ENCODE measurements around the gene PTGER1. TPM values are rescaled to one million over a fixed set of nuclear protein-coding genes. Genes with fewer than 3 reads are reported as not detected.

The PTGER1 gene
- total and polyA plus RNA-seq, 2 of the 8 experiments (the other 6 are each of a cell fraction or from before 2014, with no cell fraction given): 0.20 to 0.41 TPM

DNA sequence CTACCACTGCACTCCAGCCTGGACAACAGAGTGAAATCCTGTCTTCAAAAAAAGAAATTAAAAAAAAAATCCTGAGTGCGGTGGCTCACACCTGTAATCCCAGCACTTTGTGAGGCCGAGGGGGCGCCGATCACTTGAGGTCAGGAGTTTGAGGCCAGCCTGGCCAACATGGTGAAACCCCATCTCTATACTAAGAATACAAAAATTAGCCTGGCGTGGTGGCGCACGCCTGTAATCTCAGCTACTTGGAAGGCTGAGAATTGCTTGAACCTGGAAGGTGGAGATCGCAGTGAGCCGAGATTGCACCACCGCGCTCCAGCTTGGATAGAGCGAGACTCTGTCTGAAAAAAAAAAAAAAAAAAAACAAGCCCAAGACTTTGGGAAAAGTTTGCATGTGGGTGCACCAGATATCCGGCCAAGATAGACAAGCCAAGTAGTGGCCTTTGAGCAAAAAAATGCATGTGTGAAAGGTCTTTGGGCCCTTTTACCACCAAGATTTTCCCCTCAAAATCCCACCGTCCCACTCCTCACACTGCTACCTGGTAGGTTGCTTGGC lies 37.3 kb upstream of the PTGER1 start:
- H3K23ac ChIP-seq (ENCODE audit: insufficient read length): no peak overlapping the region
- no peaks in the 10 kb centered on the region; the same call in 1 of the 2 replicates for H3K23me2 ChIP-seq (ENCODE audit: low read depth, low read length)
- 94% methylated on average over 13 of the region's 14 CpGs; no CpG with 5 or more reads in 1 of the 2 experiments for WGBS, 2 experiments (ENCODE audit: extremely low coverage in 1 of 2, insufficient coverage in 1 of 2, insufficient read length in 1 of 2, insufficient replicate concordance in 2 of 2, low coverage in 1 of 2, low lambda C conversion rate in 2 of 2, missing lambda C conversion rate in 1 of 2)
- H3K18ac ChIP-seq (ENCODE audit: extremely low read depth, low read length): no peak overlapping the region
- ChIA-PET POLR2A (ENCODE audit: partially characterized antibody) (interaction anchor here (1.1 to 2.4 kb wide), 2 partner anchors 7 to 15 kb away, joined by 4 to 10 read pairs; no protein-coding TSS in a partner anchor), CTCF (ENCODE audit: partially characterized antibody) (interaction anchor here (1.1 to 2.1 kb wide), 5 partner anchors 8 to 44 kb away, joined by 3 to 14 read pairs (median 4); no protein-coding TSS in a partner anchor)
- no peak overlapping the region for H3K4me3 ChIP-seq (ENCODE audit: extremely low read depth in 1 of 4, insufficient read depth in 2 of 4, low read depth in 3 of 4, low read length in 4 of 4)
- no peak overlapping the region for H4K91ac ChIP-seq (replicated peaks; ENCODE audit: insufficient read length, low read length)
- H4K8ac ChIP-seq (ENCODE audit: extremely low read depth, insufficient read depth, low read length): no peak overlapping the region
- no peak overlapping the region for H2AK5ac ChIP-seq (ENCODE audit: low read depth, low read length)
- no peak overlapping the region for H3K56ac ChIP-seq (replicated peaks; ENCODE audit: insufficient read length, low read depth, low read length)
- no peak overlapping the region for H3K4ac ChIP-seq (replicated peaks; ENCODE audit: insufficient read length, low read depth, low read length)
- DNase-seq (ENCODE audit: low read depth in 1 of 2, low spot score in 2 of 2) (no peak), FAIRE-seq (no peak)
- no peak overlapping the region for H3K4me2 ChIP-seq (ENCODE audit: insufficient read depth in 1 of 2, low read depth in 2 of 2, low read length in 2 of 2)
- no peak overlapping the region for H2BK5ac ChIP-seq (ENCODE audit: low read depth, low read length)
- H3K27ac ChIP-seq (ENCODE audit: low read depth, low read length): no peak overlapping the region
- H3K4me1 ChIP-seq (replicated peaks in 1 of 4; ENCODE audit: control insufficient read depth in 3 of 4, insufficient read depth in 4 of 4, low read length in 3 of 4): peaks cover 0 to 8% (median 3%) of the 10 kb centered on the region in 4 experiments; a peak in 3 of 7 replicates
- peaks cover 7 to 24% of the 10 kb centered on the region in 2 experiments for H4K20me1 ChIP-seq (replicated peaks in 1 of 2; ENCODE audit: control insufficient read depth in 1 of 2, insufficient read depth in 2 of 2, low read length in 2 of 2)
- no peak overlapping the region for H2BK12ac ChIP-seq (ENCODE audit: low read depth, low read length)
- no peak overlapping the region for H4K5ac ChIP-seq (ENCODE audit: insufficient read length, low read depth, low read length)
- no peak overlapping the region for H2BK15ac ChIP-seq (ENCODE audit: low read length)
- H3K79me1 ChIP-seq (ENCODE audit: low read depth, low read length): peaks cover 14% of the 10 kb centered on the region
- no peak overlapping the region for H3K14ac ChIP-seq (ENCODE audit: insufficient read length)
- no peak overlapping the region for H2BK120ac ChIP-seq (replicated peaks; ENCODE audit: low read depth, low read length)
- H3K79me2 ChIP-seq (ENCODE audit: control insufficient read depth in 1 of 2, insufficient read depth in 2 of 2, low read length in 2 of 2): peaks cover 6 to 23% of the 10 kb centered on the region in 2 experiments; a peak in 3 of 4 replicates
- no peak overlapping the region for H3K9ac ChIP-seq (replicated peaks in 1 of 4; ENCODE audit: extremely low read depth in 1 of 4, low read depth in 3 of 4, low read length in 3 of 4)
- H2AFZ ChIP-seq (ENCODE audit: low read length): no peak overlapping the region
- H2BK20ac ChIP-seq (ENCODE audit: low read length): no peak overlapping the region
- H3K36me3 ChIP-seq (ENCODE audit: control insufficient read depth in 2 of 4, insufficient read depth in 4 of 4, low read length in 3 of 4): peaks cover 10 to 28% (median 17%) of the 10 kb centered on the region in 4 experiments
- H3K27me3 ChIP-seq (replicated peaks in 1 of 4; ENCODE audit: control insufficient read depth in 3 of 4, extremely low read depth in 1 of 4, insufficient read depth in 3 of 4, low read length in 3 of 4): no peaks in the 10 kb centered on the region
- H3K9me3 ChIP-seq (ENCODE audit: insufficient read depth in 2 of 2, low read depth in 1 of 2, low read length in 1 of 2): no peaks in the 10 kb centered on the region
- TF ChIP-seq NRF1 (IDR thresholded peaks at IDR 0.05; ENCODE audit: low read depth, low read length) (no peak), SIX5 (IDR thresholded peaks at IDR 0.05; ENCODE audit: low read depth, low read length) (no peak), SP2 (IDR thresholded peaks at IDR 0.05; ENCODE audit: low read length) (no peak), TEAD4 (IDR thresholded peaks at IDR 0.05; ENCODE audit: low read depth, low read length) (no peak), NANOG (IDR thresholded peaks at IDR 0.05; ENCODE audit: insufficient read depth, low read depth, low read length, poor library complexity, severe bottlenecking) (no peak), RNF2 (IDR thresholded peaks at IDR 0.05; ENCODE audit: borderline replicate concordance, low read depth, low read length, missing control alignments, poor library complexity, severe bottlenecking) (no peak), POU5F1 (IDR thresholded peaks at IDR 0.05; ENCODE audit: low read depth, low read length) (no peak)
- TF ChIP-seq, protein P1, sequence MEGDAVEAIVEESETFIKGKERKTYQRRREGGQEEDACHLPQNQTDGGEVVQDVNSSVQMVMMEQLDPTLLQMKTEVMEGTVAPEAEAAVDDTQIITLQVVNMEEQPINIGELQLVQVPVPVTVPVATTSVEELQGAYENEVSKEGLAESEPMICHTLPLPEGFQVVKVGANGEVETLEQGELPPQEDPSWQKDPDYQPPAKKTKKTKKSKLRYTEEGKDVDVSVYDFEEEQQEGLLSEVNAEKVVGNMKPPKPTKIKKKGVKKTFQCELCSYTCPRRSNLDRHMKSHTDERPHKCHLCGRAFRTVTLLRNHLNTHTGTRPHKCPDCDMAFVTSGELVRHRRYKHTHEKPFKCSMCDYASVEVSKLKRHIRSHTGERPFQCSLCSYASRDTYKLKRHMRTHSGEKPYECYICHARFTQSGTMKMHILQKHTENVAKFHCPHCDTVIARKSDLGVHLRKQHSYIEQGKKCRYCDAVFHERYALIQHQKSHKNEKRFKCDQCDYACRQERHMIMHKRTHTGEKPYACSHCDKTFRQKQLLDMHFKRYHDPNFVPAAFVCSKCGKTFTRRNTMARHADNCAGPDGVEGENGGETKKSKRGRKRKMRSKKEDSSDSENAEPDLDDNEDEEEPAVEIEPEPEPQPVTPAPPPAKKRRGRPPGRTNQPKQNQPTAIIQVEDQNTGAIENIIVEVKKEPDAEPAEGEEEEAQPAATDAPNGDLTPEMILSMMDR (IDR thresholded peaks at IDR 0.05; ENCODE audit: control extremely low read depth in 1 of 3, insufficient read depth in 1 of 3, low read depth in 1 of 3, low read length in 3 of 3): no peak
